GM13977 (cell line): ENCODE measurements around the gene EAF1.
"Not testable (repeated sequence)": the region's sequence is repeated elsewhere in the genome, so short reads cannot be mapped to it uniquely, and the experiment has no call there.

ENCODE experiments used
- DNase-seq: peaks from one replicate; pipeline ENCODE4 v3.0.0; 2012; ENCODE audit warnings: low spot score
- in situ Hi-C: fragments of 300-500 bp; cut with MboI; formaldehyde crosslinking; loops from one replicate; pipeline ENCODE4 v1.12.0; 2022; ENCODE audit warnings: low sequenced_read_pairs, low pct_unique_long_range_greater_than_20kb, mixed read lengths, inconsistent platforms; ENCODE audit not compliant: unreplicated experiment
- TF ChIP-seq, protein P1 (sequence below): IDR thresholded peaks from 2 replicates; pipeline ENCODE4 v1.5.1; 2012; ENCODE audit warnings: mild to moderate bottlenecking, control low read depth; ENCODE audit not compliant: insufficient read depth; ENCODE audit errors: extremely low read depth, missing control alignments

The EAF1 gene

DNA sequence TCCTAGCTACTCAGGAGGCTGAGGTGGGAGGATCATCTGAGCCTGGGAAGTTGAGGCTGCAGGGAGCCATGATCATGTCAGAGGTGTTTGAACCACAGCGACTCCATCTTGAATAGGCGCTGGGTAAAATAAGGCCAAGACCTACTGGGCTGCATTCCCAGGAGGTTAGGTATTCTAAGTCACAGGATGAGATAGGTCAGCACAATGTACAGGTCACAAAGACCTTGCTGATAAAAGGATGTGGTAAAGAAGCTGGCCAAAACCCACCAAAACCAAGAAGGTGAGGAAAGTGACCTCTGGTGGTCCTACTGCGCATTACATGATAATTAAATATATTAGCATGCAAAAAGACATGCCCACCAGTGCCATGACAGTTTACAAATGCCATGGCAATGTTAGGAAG is 28.7 kb upstream of the EAF1 start:
- TF ChIP-seq, protein P1, sequence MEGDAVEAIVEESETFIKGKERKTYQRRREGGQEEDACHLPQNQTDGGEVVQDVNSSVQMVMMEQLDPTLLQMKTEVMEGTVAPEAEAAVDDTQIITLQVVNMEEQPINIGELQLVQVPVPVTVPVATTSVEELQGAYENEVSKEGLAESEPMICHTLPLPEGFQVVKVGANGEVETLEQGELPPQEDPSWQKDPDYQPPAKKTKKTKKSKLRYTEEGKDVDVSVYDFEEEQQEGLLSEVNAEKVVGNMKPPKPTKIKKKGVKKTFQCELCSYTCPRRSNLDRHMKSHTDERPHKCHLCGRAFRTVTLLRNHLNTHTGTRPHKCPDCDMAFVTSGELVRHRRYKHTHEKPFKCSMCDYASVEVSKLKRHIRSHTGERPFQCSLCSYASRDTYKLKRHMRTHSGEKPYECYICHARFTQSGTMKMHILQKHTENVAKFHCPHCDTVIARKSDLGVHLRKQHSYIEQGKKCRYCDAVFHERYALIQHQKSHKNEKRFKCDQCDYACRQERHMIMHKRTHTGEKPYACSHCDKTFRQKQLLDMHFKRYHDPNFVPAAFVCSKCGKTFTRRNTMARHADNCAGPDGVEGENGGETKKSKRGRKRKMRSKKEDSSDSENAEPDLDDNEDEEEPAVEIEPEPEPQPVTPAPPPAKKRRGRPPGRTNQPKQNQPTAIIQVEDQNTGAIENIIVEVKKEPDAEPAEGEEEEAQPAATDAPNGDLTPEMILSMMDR = peak; percentile 52
- in situ Hi-C loops, DNase-seq: not testable (repeated sequence)

DNA sequence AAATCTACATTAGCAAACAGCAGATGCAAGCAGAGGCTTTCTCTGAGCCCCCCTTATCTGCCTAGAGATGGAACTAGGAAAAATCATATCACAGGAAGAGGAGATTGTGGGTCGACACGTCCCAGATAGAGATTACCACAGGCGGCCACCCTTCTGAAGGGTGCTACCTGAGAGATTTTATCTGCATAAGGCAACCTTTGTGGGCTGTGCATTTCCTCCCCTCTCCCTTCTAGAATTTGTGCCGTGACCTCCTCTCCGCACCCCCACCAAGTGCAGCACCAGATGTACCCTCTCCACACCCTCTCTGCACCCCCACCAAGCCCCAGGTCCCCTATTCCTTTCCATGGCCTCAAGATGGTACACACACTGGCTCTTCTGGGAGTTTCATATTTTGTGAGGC is 27.4 kb upstream of the EAF1 start:
- in situ Hi-C loops = loop anchor here (25.0 kb wide), 1 partner anchor 288 kb away; no protein-coding TSS in a partner anchor
- TF ChIP-seq, protein P1 = no peak
- DNase-seq = no peak

DNA sequence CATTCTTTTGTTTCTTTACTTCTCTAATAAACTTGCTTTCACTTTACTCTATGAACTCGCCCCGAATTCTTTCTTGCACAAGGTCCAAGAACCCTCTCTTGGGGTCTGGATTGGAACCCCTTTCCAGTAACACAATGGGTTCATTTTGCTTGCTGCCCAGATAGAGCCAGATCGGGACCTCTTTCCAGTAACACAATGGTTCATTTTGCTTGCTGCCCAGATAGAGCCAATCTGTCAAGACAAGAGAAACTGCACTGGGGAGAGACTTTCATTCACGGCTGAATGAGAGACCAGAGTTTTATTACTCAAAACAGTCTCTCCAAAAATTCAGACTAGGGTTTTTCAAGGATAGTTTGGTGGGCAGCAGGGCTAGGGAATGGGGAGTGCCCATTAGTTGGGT is 25.5 kb upstream of the EAF1 start:
- in situ Hi-C loops = loop anchor here (25.0 kb wide), 1 partner anchor 290 kb away; no protein-coding TSS in a partner anchor
- TF ChIP-seq, protein P1 = no peak
- DNase-seq = no peak

GRCh38 chr3:15403495-15403894 is 23.9 kb upstream of the EAF1 start:
- TF ChIP-seq, protein P1 = no peak
- in situ Hi-C loops = loop anchor here (25.0 kb wide), 1 partner anchor 291 kb away; no protein-coding TSS in a partner anchor
- DNase-seq = no peak

DNA sequence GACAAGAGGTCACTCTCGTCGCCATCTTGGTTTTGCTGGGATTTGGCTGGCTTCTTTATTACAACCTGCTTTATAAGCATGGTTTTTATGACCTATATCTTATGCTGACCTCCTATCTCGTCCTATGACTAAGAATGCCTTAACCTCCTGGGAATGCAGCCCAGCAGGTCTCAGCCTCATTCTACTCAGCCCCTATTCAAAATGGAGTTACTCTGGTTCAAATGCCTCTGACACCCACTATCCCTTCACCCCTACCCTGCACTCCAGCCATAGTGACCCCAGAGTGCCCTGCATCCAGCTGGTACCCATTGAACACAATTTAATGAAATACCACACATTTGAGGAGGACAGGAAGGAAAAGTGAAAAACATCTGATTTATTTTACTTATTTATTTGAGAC is 23.4 kb upstream of the EAF1 start:
- no peak for DNase-seq
- in situ Hi-C loops = loop anchor here (25.0 kb wide), 1 partner anchor 292 kb away; no protein-coding TSS in a partner anchor
- TF ChIP-seq, protein P1 = no peak

DNA sequence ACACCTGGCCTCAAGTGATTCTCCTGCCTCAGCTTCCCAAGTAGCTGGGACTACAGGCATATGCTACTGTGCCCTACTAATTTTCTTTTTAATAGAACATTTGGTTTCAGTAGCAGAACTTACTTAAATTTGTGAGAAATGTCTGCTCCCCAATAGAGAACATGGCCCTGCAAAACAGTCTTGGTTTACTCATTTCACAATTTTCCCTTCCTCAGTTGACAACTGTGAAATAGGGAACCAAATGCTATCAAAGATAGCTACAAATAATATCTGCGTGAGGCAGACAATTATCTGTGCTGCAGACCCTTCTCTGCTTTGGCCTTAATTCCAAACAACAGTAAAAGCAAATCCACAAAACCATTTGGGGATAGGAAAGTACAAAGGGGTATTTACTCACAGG is 22.6 kb upstream of the EAF1 start:
- no peak for DNase-seq
- in situ Hi-C loops = loop anchor here (25.0 kb wide), 1 partner anchor 292 kb away; no protein-coding TSS in a partner anchor
- TF ChIP-seq, protein P1 = no peak

DNA sequence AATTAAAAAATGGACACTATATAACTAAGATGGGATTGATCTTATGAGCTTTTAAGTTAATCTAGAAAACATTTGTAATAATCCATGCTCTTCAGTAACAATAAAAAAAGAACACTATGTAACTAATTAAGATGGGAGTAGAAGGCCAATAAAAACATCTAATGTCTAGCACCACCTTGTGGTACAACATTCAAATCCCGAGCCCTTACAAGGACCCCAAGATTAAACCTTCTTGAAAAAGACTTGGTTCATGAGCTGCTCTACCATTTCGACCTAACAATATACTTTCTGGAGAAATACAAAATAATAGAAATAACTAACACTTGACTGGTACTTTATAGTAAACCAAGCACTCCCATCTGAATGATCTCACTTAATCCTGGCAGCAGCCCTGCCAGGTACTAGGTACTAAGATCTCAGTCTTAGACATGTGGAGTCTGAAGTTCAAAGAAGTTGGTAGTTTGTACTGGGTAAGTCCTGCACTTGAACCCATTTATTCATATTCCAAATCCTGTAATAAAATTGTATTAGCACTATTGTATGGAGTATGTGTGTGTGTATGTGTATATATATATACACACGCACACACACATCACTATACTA is 21.8 kb upstream of the EAF1 start:
- peak; percentile 59 for DNase-seq
- in situ Hi-C loops = loop anchor here (25.0 kb wide), 1 partner anchor 293 kb away; no protein-coding TSS in a partner anchor
- TF ChIP-seq, protein P1 = peak; percentile 55
